Measurements from ENCODE around the gene OR2T3. TPM values are rescaled to one million over a fixed set of nuclear protein-coding genes. Genes with fewer than 3 reads are reported as not detected.
"Not testable (repeated sequence)": the region's sequence is repeated elsewhere in the genome, so short reads cannot be mapped to it uniquely, and the experiment has no call there.

The OR2T3 gene
- total and polyA plus RNA-seq, 2 of the 4 experiments (the other 2 are of a cell fraction) = not detected

DNA sequence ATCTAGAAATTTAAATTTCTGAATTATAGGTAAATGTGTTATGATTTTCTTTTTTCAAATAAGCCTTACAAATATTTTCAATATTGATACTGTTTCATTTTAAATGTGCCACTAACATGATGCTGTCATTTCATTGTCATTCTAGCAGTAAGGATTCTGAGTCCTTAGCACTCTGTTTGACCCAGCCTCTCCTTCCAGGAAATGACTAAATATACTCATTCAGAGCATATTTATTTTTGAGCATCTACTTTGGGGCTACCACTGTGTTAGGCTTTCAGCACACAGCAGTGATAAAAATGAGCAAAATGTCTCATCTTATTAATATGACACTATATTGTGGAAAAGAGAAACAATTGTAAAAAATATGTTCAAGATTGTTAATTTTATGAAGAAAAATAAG is 37.1 kb downstream of the OR2T3 start:
- H3K18ac ChIP-seq (ENCODE audit: low read depth, low read length); H3K79me1 ChIP-seq (ENCODE audit: low read depth in 1 of 2, low read length in 2 of 2); H3K23ac ChIP-seq (ENCODE audit: low read depth, low read length); intact Hi-C loops (cut with micrococcal nuclease); CTCF ChIA-PET; ATAC-seq (ENCODE audit: low read depth); H2AK5ac ChIP-seq (ENCODE audit: low read depth, low read length); H3K14ac ChIP-seq (replicated peaks; ENCODE audit: low read depth, low read length); H3K4me3 ChIP-seq (ENCODE audit: insufficient read depth, low read depth, low read length); H3K9ac ChIP-seq (ENCODE audit: low read depth, low read length); H2BK20ac ChIP-seq (ENCODE audit: low read depth, low read length); H3K4ac ChIP-seq (ENCODE audit: low read depth, low read length); H4K20me1 ChIP-seq (ENCODE audit: insufficient read depth, low read length); BruUV-seq (replicated peaks); H3K4me1 ChIP-seq (ENCODE audit: control insufficient read depth, insufficient read depth, low read length); H4K8ac ChIP-seq (ENCODE audit: low read depth in 2 of 2, low read length in 2 of 2); H4K91ac ChIP-seq (ENCODE audit: insufficient read depth, low read depth, low read length); H2AK9ac ChIP-seq (replicated peaks; ENCODE audit: low read depth, low read length, poor library complexity); H3K9me3 ChIP-seq (ENCODE audit: control insufficient read depth, insufficient read depth, low read length); H3K27ac ChIP-seq (ENCODE audit: insufficient read depth, low read length); H3K36me3 ChIP-seq (ENCODE audit: control insufficient read depth, insufficient read depth, low read length); dilution Hi-C loops (cut with HindIII; ENCODE audit: low sequenced_read_pairs, unreplicated experiment); H3K27me3 ChIP-seq (ENCODE audit: control insufficient read depth, insufficient read depth, low read length); H3K56ac ChIP-seq (ENCODE audit: extremely low read depth, insufficient read depth, low read length); POLR2A ChIA-PET (ENCODE audit: unreplicated experiment); H2AFZ ChIP-seq (replicated peaks; ENCODE audit: low read length, poor library complexity); H4K5ac ChIP-seq (ENCODE audit: low read depth, low read length); H2BK15ac ChIP-seq (ENCODE audit: low read depth, low read length); H2BK120ac ChIP-seq (ENCODE audit: low read depth, low read length); DNase-seq; in situ Hi-C loops (cut with MboI; ENCODE audit: low sequenced_read_pairs); H2BK5ac ChIP-seq (ENCODE audit: low read depth, low read length, poor library complexity, severe bottlenecking); H3K9me1 ChIP-seq (ENCODE audit: insufficient read depth, low read length); H3K4me2 ChIP-seq (ENCODE audit: low read depth, low read length): not testable (repeated sequence)
